H4 (cell line): Measurements from ENCODE around the gene APOA5. TPM values are rescaled to one million over a fixed set of nuclear protein-coding genes. Genes with fewer than 3 reads are reported as not detected.
A peak's percentile ranks its signal among the peaks of the same experiment; 100 is the strongest.

Experiments used
- DNase-seq: peaks from one replicate; pipeline ENCODE4 v3.0.0-alpha.2; 2015; ENCODE audit warnings: low spot score
- total RNA-seq: library from RNA; depleted of rRNA; stranded (reverse); fragments of >200 nt; shearing (Covaris generic); gene quantifications from 2 replicates; pipeline ENCODE4 v1.2.3, GENCODE V29; 2014

APOA5 gene
- total RNA-seq, 1 experiment from 2014 or later = not detected

DNA sequence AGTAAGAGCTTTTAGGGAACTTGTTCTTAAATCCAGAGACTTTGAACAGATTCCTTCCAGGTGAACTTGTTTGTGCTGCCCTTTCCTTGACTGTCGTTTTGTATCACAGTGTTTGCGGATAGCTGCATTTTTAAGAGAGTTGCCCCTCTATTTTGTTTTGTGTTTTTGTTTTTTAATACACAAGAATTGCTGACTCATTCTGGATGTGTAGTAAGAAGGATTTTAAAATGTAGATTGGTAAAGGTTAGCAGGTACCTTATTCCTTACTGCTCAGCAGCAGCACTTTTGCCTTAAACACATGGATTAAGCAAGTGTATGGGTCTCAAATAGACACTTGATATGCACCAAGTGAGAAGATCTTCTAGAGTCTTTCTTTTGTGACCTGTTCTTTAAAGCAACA is 8.9 kb upstream of the APOA5 start:
- DNase-seq = no peak

DNA sequence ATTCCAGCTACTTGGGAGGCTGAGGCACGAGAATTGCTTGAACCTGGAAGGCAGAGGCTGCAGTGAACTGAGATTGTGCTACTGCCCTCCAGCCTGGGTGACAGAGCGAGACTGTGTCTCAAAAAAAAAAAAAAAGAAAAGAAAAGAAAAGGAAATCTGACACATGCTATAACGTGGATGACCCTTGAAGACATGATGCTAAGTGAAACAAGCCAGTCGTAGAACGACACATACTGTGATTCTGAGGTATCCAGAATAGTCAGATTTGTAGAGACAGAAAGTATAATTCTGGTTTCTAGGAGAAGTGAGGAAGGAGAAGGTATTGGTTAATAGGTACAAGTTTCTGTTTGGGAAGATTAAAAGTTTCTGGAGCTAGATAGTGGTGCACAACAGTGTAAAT is 6.7 kb upstream of the APOA5 start:
- no peak for DNase-seq

DNA sequence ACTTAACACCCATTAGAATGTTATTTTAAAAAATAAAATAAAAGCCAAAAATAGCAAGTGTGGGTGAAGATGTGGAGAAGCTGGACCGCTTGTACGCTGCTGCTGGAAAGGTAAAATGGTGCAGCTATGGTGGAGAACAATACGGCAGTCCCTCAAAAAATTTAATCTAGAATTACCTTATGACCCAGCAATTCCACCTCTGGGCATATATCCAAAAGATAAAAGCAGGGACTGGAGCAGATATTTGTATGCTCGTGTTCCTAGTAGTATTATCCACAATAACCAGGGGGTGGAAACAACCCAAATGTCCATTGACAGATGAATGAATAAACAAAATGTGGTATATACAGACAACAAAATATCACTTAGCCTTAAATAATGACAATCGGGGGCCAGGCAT is 6.1 kb upstream of the APOA5 start:
- DNase-seq = no peak

DNA sequence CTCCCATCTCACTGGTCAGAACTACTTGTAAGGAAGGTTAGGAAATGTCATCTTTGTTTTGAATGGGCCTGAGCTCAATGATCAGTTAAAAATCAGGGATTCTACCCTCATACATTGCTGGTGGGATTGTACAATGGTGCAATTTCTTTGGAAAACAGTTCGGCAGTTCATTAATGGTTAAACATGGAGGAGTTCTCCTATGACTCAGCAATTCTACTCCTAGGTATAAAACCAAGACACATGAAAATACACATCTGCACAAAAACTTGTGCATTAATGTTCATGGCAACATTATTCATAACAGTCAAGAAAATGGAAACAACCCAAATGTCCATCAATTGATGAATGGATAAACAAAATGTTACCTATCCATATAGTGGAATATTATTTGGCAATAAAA is 4.9 kb upstream of the APOA5 start:
- DNase-seq = no peak

DNA sequence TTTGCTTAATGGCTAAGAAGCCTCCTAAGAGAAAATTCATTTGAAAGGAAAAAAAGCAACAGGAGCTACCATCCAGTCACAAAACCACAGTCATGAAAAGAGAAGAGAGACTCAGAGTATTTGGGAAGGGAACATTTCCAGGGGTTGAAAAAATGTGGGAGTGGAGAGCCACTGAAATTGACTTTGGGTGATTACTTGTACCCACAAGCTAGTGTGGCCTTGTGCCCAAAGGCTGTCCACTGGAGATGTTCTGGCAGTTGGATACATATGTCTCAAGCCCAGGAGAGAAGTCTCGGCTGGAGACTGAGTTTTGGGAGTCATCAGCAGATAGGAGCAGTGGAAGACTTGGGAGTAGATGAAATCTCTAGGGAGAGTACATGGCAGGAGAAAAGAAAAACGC is 3.2 kb upstream of the APOA5 start:
- DNase-seq = no peak

DNA sequence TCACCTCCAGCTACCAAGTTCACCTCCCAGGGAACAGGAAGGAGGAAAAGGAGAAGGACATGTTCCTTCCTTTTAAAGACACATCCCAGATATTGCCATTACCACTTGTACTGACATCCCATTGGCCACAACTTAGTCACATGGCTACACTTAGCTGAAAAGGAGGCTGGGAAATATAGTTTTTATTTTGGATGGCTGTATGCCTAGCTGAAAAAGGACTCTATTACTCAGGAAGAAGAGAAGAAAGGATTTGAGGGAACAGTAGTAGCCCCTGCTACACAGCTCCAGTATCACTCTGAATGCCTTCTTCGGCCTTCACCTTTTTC is 2.1 kb upstream of the APOA5 start:
- no peak for DNase-seq

DNA sequence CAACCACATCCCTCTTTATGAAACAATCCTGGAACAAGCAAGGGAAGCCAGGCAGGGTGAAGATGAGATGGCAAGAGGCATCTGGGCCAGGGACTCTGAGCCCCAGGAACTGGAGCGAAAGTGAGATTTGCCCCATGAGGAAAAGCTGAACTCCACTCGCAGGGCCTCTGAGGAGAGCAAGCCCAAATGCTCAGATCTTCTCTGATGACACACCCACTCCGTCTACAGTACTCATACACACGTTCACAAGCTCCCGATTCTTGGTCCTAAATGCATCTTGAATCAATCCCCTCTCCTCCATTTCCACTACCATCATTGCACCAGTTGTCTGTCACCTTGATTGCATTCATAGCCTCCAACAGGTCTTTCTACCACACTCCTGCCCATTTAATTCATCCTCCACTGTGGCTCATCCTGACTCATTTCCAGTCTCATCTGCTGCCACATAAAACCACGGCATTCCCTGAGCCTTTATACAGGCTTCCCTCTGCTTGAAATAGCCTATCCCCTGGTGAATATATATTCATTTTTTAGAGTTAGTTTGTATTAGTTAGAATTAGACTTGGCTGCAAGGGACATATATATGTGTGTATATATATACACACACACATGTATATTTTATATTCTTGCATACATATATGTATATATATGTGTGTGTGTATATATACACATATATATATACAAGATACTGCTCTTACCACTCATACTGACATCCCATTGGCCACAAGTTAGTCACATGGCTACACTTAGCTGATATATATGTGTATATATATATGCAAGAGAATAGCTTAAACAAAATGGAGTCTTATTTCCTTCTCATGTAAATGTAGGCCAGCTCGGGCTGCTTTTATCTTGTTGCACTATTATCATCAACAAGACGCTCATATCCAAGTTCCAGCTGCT is 1.4 kb upstream of the APOA5 start:
- DNase-seq = no peak

DNA sequence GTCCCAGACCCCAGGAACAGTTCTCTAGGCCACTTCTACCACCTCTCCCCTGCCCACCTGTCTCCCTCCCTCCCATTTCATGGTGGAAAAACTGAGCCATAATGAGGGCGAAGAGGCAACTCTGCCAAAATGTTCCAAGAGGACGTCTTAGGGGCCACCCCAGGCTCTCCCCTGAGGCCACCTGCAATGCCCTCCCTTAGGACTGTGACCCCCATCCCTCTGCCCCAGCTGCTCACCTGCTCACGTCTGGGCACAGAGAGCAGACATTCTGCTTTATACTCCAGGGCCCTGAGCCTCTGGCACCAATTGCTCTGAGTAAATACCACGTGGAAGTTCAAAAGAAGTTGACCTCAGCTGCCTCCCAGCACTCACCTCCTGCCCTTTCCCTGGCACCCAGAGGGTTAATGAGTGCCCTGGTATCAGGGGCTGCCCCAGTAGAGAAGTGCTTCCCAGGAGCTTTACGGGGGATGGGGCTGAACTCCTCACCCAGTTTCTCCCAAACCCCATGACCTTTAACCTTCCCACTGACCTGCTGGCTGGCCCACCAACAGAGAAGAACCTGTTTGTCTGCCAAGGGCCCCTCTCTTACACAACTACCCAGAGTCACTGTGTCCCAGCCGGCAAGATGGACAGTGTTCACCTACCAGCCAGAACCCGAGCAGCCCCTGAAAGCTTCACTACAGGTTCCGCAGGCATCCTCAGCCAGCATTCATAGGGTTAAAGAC is 627 bp upstream of the APOA5 start:
- no peak for DNase-seq

DNA sequence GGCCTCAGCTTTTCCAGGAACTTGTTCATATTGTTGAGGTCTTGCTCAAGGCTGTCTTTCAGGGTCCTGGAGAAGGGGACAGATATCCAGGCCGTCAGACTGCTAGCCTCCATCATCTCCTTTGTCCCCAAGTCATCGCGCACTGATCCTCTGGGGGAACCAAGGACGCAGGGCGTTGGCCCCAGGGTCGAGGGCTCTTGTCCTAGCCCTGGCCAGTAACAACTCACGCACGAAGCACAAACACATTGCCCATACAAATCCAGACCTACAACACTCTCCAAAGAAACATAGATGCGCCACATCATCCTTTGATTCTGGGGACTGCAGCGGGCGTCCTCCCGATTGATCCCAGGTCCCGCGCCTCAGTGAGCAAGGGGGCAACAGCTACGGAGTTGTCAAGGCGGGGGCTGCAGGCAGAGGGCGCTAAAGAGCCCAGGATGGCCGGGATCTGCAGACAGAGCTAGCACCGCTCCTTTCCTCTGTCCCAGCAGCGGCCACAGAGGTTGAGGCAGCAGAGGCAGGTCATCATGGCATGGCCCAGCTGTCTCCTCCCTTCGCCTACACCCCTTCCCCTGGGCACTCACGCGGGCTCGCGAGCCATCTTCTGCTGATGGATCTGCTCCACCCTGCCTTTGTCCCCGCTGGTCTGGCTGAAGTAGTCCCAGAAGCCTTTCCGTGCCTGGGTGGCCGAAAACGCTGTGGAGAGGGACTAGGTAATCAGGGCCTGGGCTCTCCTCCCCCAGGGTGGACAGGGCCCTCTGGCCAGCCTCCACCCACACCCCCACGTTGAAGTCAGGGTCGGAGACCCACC is 472 bp downstream of the APOA5 start:
- peak; percentile 29 for DNase-seq

DNA sequence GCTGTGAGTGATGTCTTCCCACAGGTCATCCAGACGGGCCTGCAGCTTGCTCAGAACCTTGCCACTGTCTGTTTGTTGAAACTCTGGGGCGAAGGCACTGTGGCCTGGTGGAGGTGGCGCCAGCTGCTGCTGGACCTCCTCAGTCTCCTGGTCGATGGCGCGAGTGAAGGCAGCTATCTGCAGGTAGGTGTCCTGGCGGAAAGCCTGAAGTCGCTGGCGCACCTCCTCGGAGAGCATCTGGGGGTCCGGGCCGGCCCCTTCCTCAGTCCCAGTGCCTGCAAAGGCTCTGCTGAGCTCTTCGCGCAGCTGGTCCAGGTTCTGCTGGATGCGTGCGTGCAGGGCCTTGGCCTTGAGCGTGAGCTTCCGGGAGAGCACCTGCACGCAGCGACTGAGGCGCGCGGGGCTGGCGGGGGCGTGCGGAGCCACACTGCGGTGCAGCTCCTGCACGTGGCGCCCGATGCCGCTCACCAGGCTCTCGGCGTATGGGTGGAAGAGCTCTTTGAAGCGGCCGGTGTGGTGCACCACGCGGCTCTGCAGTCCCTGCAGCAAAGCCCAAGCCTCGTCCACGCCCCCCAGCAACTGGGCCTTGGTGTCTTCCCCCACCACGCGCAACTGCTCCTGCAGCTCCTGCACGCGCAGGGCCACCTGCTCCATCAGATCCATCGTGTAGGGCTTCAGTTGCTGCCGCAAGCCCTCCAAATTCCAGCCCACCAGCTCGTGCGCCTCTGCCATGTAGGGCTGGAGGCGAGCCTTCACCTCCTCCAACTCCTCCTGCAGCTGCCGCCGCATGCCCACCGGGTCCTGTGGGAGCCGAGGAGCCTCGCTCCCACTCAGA is 1.3 kb downstream of the APOA5 start:
- no peak for DNase-seq

DNA sequence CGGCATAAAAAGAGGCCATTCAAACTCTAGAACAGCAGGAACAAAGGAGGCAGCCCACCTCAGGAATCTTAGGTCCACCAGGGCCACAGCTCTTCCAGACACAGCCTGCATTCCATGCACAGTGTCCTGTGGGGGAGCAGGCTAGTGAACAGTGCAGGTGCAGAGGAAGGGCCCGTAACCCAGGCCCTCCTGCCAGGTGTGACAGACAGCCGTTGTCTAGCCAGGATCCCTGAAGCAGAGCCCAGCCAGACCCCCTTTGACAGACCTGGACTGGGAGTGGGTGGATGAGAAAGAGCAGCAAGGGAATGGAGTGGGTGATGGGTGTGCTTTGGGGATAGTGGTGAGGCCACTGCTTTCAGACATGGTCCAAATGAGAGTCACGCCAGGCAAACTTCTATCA is 2.7 kb downstream of the APOA5 start:
- DNase-seq = no peak

DNA sequence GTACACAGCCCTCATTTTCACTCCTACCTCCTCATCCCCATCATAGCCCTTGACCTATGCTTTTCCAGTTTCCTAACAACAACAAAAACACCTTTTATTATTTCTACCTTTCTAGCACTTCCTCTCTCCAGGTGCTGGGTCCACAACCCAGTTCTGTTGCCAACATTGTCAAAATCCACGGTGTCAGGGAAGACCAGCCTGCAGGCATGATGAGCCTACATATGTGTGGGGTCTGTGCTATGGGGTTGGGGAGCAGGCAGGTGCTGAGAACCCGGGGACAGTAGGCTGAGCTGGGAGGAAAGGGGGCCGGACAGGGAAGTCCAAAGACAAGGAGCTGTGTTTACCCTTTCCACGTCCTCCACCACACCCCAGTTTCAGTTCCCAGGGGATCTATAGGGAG is 3.1 kb downstream of the APOA5 start:
- DNase-seq = no peak

DNA sequence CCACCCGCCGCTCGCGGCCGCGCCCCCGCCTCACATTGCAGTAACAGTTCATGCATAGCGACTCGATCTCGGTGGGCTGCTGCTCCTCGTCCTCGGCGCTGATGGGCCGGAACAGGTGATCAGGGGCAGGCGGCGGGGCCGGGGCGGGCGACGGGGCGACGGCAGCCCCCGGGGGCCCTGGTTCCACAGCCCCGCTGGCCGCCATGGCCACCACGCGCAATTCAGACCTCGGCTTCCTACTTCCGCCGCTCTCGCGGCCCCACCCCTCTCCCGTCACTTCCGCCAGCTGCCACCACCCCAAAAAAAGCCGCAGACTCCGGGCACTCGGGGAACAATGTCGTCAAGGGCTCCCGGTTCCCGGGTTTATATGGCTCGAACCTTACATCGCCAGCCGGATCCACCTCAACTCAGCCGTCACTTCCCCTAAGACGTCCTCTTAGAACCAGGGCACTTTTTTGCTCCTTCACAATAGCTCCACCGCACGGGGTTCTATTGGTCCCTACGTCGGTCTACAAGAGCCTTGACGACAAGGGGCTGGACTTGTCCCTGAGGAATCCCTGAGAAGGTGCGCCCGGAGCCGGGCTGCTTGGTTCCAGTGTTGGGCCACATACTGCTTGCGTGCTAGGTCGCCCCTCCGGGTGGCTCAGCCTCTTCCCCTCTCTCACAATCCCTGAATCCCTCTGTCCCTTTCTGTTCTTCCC is 3.7 kb downstream of the APOA5 start, which contains the start of gene ZPR1:
TSS of gene ZPR1 (minus strand) at position 238 of the 701 bp plus-strand sequence. CDS start at position 205, 33 bp downstream.
- DNase-seq = peak; percentile 51

DNA sequence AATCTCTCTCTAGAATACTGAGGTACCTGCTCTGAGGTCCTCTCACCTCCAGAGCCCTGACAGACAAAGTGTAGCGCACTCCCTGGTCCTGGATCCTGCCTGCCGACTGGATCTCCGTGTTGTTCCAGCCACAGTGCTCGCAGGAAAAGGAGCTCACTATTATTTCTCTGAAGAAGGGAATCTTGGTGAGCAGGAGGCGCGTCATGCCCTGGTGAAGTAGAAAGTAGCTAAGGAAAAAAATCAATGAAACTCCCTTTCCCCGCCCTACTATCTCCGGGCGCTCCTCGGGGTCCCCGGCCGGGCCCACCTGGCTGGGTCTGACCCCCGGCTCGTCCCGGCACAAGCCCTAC is 4.3 kb downstream of the APOA5 start:
- no peak for DNase-seq

DNA sequence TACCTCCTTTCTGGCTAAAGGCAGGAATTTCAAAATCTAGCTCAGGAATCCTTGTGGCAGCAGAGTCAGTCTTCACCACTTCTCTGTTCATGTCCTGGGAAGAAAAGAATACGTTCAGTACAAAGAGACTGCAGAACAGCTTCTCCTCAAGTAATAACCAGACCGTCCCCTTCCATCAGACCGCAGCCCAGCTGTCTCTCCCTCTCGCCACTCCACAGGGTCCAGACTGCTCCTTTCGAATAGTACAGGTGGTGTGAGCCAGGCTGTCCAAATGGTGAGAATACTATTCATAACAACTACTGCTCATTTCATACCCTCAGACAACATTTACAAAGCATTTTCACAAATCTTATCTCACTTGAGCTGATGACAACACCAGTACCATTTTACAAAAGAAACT is 4.7 kb downstream of the APOA5 start:
- no peak for DNase-seq

DNA sequence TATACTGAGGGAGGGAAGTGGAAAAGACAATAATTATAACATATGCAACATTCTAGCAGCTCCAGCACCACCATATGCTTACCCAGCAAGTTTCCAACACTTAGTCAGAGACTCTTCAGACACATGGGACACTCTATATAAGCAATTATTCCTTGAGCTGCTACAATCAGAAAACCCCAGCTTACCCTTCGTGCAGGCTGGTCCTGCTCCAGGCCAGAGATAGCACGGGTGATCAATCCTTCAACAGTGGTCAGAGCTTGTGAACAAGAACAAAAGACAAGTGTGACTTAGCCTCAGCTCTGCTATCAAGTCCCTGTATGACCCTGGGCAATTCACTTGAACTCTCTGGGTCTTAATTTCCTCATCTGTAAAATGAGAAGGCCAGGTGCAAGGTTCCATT is 5.4 kb downstream of the APOA5 start:
- no peak for DNase-seq

DNA sequence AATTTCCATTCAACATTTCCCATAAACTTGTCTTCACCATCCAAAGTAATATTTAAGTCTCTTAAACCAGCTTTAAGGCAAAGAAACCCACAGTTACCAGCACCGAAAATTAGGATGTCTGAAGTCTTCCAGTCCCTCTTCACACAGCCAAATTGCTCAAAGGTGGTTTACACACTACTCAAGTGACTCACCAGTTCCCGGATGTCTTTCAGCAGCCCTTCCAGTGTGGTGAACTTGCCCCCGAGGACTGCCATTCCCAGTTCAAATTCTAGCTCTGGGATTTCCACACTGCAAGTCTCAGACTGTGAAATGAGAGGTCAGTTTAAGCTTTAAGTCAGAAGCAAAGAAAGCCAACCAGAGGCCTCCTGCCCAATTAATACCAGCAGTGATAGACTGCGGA is 9.0 kb downstream of the APOA5 start:
- no peak for DNase-seq

DNA sequence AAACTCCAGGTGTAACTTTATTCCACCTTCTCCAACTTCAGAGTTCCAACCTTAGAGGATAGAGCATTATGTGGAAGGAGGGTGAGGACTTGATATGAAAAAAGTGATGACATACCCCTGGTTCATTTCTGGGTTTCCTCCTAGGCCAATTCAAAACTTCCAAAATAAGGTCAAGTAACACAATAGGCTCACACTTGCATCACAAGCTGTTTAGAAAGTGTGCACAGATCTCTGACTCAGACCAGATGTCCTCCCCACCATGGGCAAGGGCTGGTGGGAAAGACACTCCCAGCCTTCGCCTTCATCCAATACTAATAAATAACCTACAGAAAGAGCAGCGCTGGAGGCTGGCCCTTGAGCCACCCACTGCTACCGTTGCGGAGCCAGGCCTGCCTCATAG is 13.1 kb downstream of the APOA5 start:
- DNase-seq = no peak

DNA sequence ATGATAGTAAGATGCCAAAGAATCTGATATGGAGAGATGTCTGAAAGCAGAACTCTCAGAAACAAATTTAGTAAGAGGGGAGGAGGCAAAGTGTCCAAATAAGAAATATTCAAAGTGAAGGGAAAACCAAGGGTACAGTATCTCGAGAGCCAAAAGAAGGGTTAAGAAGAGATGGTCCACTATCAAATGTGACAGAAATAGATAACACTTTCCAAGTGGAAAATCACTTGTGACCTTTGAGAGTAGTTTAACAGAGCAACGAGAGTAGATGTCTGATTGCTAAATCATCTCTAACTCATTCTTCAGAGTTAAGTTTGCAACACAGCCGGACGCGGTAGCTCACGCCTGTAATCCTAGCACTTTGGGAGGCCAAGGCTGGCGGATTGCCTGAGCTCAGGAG is 14.6 kb downstream of the APOA5 start:
- DNase-seq = no peak

DNA sequence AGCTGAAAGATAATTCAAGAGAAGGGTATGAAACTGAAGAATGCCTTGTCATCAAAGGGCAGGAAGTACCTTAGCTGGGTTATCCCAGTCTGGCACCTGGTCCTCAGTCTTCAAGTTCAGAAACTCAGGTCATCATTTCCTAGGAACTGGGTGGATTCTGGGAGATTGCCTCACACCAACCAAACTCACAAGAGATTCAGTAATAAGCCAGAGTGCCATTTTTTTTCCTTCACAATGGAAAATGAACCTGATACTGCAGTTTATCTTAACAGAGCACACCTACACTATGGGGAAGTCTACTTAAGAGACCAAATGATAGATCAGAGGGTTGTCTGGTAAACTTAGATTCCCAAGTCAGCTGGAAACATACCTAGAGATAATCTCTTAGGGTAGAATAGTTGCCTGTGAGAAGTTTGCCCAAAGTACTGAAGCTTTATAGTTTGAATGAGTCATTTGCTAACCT is 15.1 kb downstream of the APOA5 start:
- no peak for DNase-seq

DNA sequence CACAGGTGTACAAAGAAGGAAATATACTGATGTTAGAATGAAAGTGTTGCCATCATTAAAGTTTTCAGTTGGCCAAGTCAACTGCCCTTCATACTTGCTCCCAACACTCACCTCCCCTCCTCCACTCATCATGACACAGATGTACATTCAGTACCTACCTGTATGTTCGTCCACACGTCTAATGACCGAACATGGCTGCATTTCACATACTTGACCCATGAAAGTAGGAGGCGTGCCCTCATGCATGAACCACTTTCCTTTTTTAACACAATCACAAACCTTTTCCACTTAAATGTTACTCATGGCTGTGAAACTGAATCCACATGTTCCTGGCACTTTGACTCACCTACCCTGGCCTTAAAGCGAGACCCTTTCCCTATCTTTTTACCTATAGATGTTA is 15.7 kb downstream of the APOA5 start:
- no peak for DNase-seq
